Measurements from ENCODE around the gene HLA-DQA1. TPM values are rescaled to one million over a fixed set of nuclear protein-coding genes. Genes with fewer than 3 reads are reported as not detected.

Gene HLA-DQA1
- total and polyA plus RNA-seq, 2 donors (not counting 1 experiment from before 2014, with no cell fraction given), result 0.10 TPM; not detected in 1

GRCh38 chr6:32624565-32624964, 12.6 kb upstream of the HLA-DQA1 start:
- DNase-seq (ENCODE audit: low read depth in 2 of 2), result no peak
- Histone ChIP-seq H2AFZ (ENCODE audit: low read length) (no peak overlapping the region), H3K9ac (ENCODE audit: insufficient read depth, low read length) (no peak overlapping the region), H3K4me3 (replicated peaks in 1 of 4; ENCODE audit: control extremely low read depth in 1 of 4, insufficient read depth in 1 of 4, low read depth in 3 of 4, low read length in 4 of 4) (no peak overlapping the region), H4K20me1 (ENCODE audit: control insufficient read depth, extremely low read depth, insufficient read depth, low read length) (no peaks in the 10 kb centered on the region), H3K27ac (ENCODE audit: insufficient read depth, low read length) (no peak overlapping the region), H3K27me3 (ENCODE audit: control insufficient read depth, insufficient read depth, low read length) (no peaks in the 10 kb centered on the region), H3K4me2 (ENCODE audit: extremely low read depth, insufficient read depth, low read length) (no peak overlapping the region), H3K4me1 (ENCODE audit: control insufficient read depth, extremely low read depth, insufficient read depth, low read length) (no peaks in the 10 kb centered on the region), H3K36me3 (ENCODE audit: control insufficient read depth, insufficient read depth, low read length) (no peaks in the 10 kb centered on the region), H3K79me2 (ENCODE audit: control insufficient read depth, insufficient read depth, low read length) (no peaks in the 10 kb centered on the region), H3K9me3 (ENCODE audit: control insufficient read depth, insufficient read depth, low read depth, low read length) (no peaks in the 10 kb centered on the region)
- TF ChIP-seq CTCF (conservative IDR thresholded peaks at IDR 0.05 in 1 of 2, IDR thresholded peaks at IDR 0.05 in 1 of 2; ENCODE audit: low read depth in 1 of 2, low read length in 2 of 2) (no peak), EZH2 (IDR thresholded peaks at IDR 0.05; ENCODE audit: low read length, missing control alignments) (no peak)

- no peaks in the 10 kb centered on the region for H4K20me1 ChIP-seq (ENCODE audit: control insufficient read depth, extremely low read depth, insufficient read depth, low read length)
Measured at GRCh38 chr6:32625137-32625536, 12.1 kb upstream of the HLA-DQA1 start.

GRCh38 chr6:32627249-32627648, 10.0 kb upstream of the HLA-DQA1 start:
- H3K27ac ChIP-seq (ENCODE audit: insufficient read depth, low read length), result no peak overlapping the region
- TF ChIP-seq CTCF (conservative IDR thresholded peaks at IDR 0.05 in 1 of 2, IDR thresholded peaks at IDR 0.05 in 1 of 2; ENCODE audit: low read depth in 1 of 2, low read length in 2 of 2) (no peak), EZH2 (IDR thresholded peaks at IDR 0.05; ENCODE audit: low read length, missing control alignments) (no peak)
- H3K4me2 ChIP-seq (ENCODE audit: extremely low read depth, insufficient read depth, low read length), result no peak overlapping the region
- DNase-seq (ENCODE audit: low read depth in 2 of 2), result no peak
- H3K9ac ChIP-seq (ENCODE audit: insufficient read depth, low read length), result no peak overlapping the region
- H3K4me3 ChIP-seq (replicated peaks in 1 of 4; ENCODE audit: control extremely low read depth in 1 of 4, insufficient read depth in 1 of 4, low read depth in 3 of 4, low read length in 4 of 4), result no peak overlapping the region
- H3K36me3 ChIP-seq (ENCODE audit: control insufficient read depth, insufficient read depth, low read length), result no peaks in the 10 kb centered on the region
- H3K4me1 ChIP-seq (ENCODE audit: control insufficient read depth, extremely low read depth, insufficient read depth, low read length), result no peaks in the 10 kb centered on the region
- H3K79me2 ChIP-seq (ENCODE audit: control insufficient read depth, insufficient read depth, low read length), result no peaks in the 10 kb centered on the region
- no peak overlapping the region for H2AFZ ChIP-seq (ENCODE audit: low read length)
- no peaks in the 10 kb centered on the region for H3K9me3 ChIP-seq (ENCODE audit: control insufficient read depth, insufficient read depth, low read depth, low read length)
- H4K20me1 ChIP-seq (ENCODE audit: control insufficient read depth, extremely low read depth, insufficient read depth, low read length), result no peaks in the 10 kb centered on the region
- H3K27me3 ChIP-seq (ENCODE audit: control insufficient read depth, insufficient read depth, low read length), result no peaks in the 10 kb centered on the region

More at GRCh38 chr6:32625137-32625536, 12.1 kb upstream of the HLA-DQA1 start:
- no peak overlapping the region for H2AFZ ChIP-seq (ENCODE audit: low read length)
- H3K27me3 ChIP-seq (ENCODE audit: control insufficient read depth, insufficient read depth, low read length), result no peaks in the 10 kb centered on the region
- no peaks in the 10 kb centered on the region for H3K79me2 ChIP-seq (ENCODE audit: control insufficient read depth, insufficient read depth, low read length)
- H3K27ac ChIP-seq (ENCODE audit: insufficient read depth, low read length), result no peak overlapping the region
- TF ChIP-seq CTCF (conservative IDR thresholded peaks at IDR 0.05 in 1 of 2, IDR thresholded peaks at IDR 0.05 in 1 of 2; ENCODE audit: low read depth in 1 of 2, low read length in 2 of 2) (no peak), EZH2 (IDR thresholded peaks at IDR 0.05; ENCODE audit: low read length, missing control alignments) (no peak)
- H3K4me3 ChIP-seq (replicated peaks in 1 of 4; ENCODE audit: control extremely low read depth in 1 of 4, insufficient read depth in 1 of 4, low read depth in 3 of 4, low read length in 4 of 4), result no peak overlapping the region
- H3K4me1 ChIP-seq (ENCODE audit: control insufficient read depth, extremely low read depth, insufficient read depth, low read length), result no peaks in the 10 kb centered on the region
- no peaks in the 10 kb centered on the region for H3K36me3 ChIP-seq (ENCODE audit: control insufficient read depth, insufficient read depth, low read length)
- DNase-seq (ENCODE audit: low read depth in 2 of 2), result no peak
- H3K9me3 ChIP-seq (ENCODE audit: control insufficient read depth, insufficient read depth, low read depth, low read length), result no peaks in the 10 kb centered on the region
- H3K4me2 ChIP-seq (ENCODE audit: extremely low read depth, insufficient read depth, low read length), result no peak overlapping the region
- H3K9ac ChIP-seq (ENCODE audit: insufficient read depth, low read length), result no peak overlapping the region
